Right lobe of liver (tissue), 4 donors: Measurements from ENCODE around the gene APOC4.

ENCODE experiments used
- CTCF ChIP-seq, 4 donors: fragments of 200-600 bp in 3 of 4; fragments of 450-650 bp in 1 of 4; IDR thresholded peaks; one replicate each; pipeline versions ENCODE4 v1.5.1 to v1.8.0; 2016 to 2022; ENCODE audit warnings: antibody characterized with exemption in 4 of 4, mild to moderate bottlenecking in 2 of 4
- POLR2A ChIP-seq: fragments of 450-650 bp; IDR thresholded peaks from one replicate; pipeline ENCODE4 v1.6.1; 2017; ENCODE audit warnings: antibody characterized with exemption, mild to moderate bottlenecking
- donor health status: DM: no; HTN: no; CAD: no.
- donor health status: DM: no; HTN: no; CAD: no.
- donor health status: DM: no; HTN: yes; CAD: no.

- TF ChIP-seq POLR2A (peak; percentile 65), CTCF (IDR thresholded peaks at IDR 0.05) (no peak)
Measured at GRCh38 chr19:44905437-44906160, 36.4 kb upstream of the APOC4 start, which contains the start of gene APOE.
